HFFc6 (cell line): ENCODE data around the gene DUSP8. TPM values are rescaled to one million over a fixed set of nuclear protein-coding genes. Genes with fewer than 3 reads are reported as not detected.
"Not testable (repeated sequence)": the region's sequence is repeated elsewhere in the genome, so short reads cannot be mapped to it uniquely, and the experiment has no call there.

Source experiments
- DNase-seq: peaks from one replicate; pipeline ENCODE4 v3.0.0-alpha.2; 2018
- H3K27ac Mint-ChIP-seq: 2 replicates; pipeline ENCODE4 v1.8.0; 2020; ENCODE audit warnings: mild to moderate bottlenecking, mixed read lengths
- H3K27me3 Mint-ChIP-seq: 2 replicates; pipeline ENCODE4 v1.8.0; 2021; ENCODE audit warnings: mild to moderate bottlenecking, moderate library complexity, mixed read lengths; ENCODE audit not compliant: insufficient read depth
- H3K36me3 Mint-ChIP-seq: 2 replicates; pipeline ENCODE4 v1.8.0; 2021; ENCODE audit warnings: low read depth, mixed read lengths
- H3K4me1 Mint-ChIP-seq: 2 replicates; pipeline ENCODE4 v1.8.0; 2020; ENCODE audit warnings: low read depth, mixed read lengths
- H3K4me3 Mint-ChIP-seq: 2 replicates; pipeline ENCODE4 v1.8.0; 2020; ENCODE audit warnings: mild to moderate bottlenecking, moderate library complexity, mixed read lengths
- H3K9me3 Mint-ChIP-seq: 2 replicates; pipeline ENCODE4 v1.8.0; 2020; ENCODE audit warnings: mild to moderate bottlenecking, mixed read lengths
- total RNA-seq, 6 experiments: library from RNA; stranded (reverse); fragmentation: NEBNext Ultra II Directional; extraction: Animal tissue kit (Norgen Biotek cat#: 25700); gene quantifications; 2 replicates in 1 of 6; 3 replicates in 5 of 6; pipeline ENCODE4 v1.2.3, GENCODE V29; 2021
- TF ChIP-seq, protein P1 (sequence below): fragments of 200-600 bp; sonication (generic); IDR thresholded peaks from 2 replicates; pipeline ENCODE4 v1.5.0; 2021; ENCODE audit warnings: antibody characterized with exemption, mild to moderate bottlenecking

The DUSP8 gene
- total RNA-seq, 6 experiments from 2014 or later: 0.38 to 1.6 (median 0.81) TPM

DNA sequence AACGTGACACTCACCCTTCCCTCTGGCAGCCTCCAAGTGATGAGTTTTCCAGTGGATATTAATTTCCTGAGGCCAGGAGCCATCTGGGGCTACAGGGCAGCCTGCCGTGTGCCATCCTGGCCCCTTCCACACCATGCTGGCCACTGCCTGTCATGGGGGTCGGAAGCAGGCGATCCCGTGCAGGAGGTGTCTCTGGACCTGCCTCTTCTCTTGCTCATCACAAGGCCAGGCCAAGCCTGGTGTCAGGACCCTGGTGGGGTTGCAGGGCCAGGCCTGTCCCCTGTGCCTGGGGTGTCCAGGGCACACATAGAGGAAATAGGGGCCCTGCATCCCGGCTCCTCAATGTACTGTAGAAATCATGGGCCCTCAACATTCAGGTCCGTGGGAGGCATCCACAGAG is 32.6 kb upstream of the DUSP8 start:
- Mint-ChIP-seq H3K4me1 (no peaks in the 10 kb centered on the region), H3K36me3 (no peaks in the 10 kb centered on the region), H3K4me3 (no peak overlapping the region), H3K27ac (no peak overlapping the region), H3K9me3 (no peaks in the 10 kb centered on the region), H3K27me3 (peaks cover 41% of the 10 kb centered on the region)
- TF ChIP-seq, protein P1, sequence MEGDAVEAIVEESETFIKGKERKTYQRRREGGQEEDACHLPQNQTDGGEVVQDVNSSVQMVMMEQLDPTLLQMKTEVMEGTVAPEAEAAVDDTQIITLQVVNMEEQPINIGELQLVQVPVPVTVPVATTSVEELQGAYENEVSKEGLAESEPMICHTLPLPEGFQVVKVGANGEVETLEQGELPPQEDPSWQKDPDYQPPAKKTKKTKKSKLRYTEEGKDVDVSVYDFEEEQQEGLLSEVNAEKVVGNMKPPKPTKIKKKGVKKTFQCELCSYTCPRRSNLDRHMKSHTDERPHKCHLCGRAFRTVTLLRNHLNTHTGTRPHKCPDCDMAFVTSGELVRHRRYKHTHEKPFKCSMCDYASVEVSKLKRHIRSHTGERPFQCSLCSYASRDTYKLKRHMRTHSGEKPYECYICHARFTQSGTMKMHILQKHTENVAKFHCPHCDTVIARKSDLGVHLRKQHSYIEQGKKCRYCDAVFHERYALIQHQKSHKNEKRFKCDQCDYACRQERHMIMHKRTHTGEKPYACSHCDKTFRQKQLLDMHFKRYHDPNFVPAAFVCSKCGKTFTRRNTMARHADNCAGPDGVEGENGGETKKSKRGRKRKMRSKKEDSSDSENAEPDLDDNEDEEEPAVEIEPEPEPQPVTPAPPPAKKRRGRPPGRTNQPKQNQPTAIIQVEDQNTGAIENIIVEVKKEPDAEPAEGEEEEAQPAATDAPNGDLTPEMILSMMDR: no peak
- DNase-seq: no peak

- Mint-ChIP-seq H3K4me3 (no peak overlapping the region), H3K27me3 (peaks cover 41% of the 10 kb centered on the region), H3K36me3 (no peaks in the 10 kb centered on the region), H3K4me1 (peaks cover under 1% of the 10 kb centered on the region), H3K9me3 (no peaks in the 10 kb centered on the region), H3K27ac (no peak overlapping the region)
- no peak for DNase-seq
- TF ChIP-seq, protein P1: no peak
Measured at GRCh38 chr11:1604181-1604580, 32.1 kb upstream of the DUSP8 start.

DNA sequence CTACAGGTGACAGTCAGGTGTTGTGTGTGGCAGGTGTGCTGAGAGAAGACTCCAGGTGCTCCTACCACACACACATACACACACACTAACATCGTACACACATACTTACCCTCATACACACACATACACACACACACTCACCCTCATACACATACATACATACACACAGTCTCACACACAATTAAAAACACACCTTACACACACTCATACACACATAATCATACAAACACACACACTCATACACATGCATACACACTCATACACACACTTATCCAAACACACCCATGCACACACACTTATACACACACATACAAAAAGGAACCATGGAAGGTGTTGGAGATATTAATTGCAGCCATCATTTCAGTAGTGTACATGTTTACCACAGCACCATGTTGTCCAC is 31.6 kb upstream of the DUSP8 start:
- Mint-ChIP-seq H3K36me3 (no peaks in the 10 kb centered on the region), H3K27me3 (peaks cover 38% of the 10 kb centered on the region), H3K27ac (no peak overlapping the region), H3K4me3 (no peak overlapping the region), H3K9me3 (no peaks in the 10 kb centered on the region), H3K4me1 (peaks cover 6% of the 10 kb centered on the region)
- no peak for DNase-seq
- TF ChIP-seq, protein P1: no peak

GRCh38 chr11:1601663-1602062 is 29.6 kb upstream of the DUSP8 start:
- not testable (repeated sequence) for H3K4me3 Mint-ChIP-seq, H3K36me3 Mint-ChIP-seq, H3K9me3 Mint-ChIP-seq, H3K4me1 Mint-ChIP-seq, DNase-seq, H3K27ac Mint-ChIP-seq
- peaks cover 36% of the 10 kb centered on the region for H3K27me3 Mint-ChIP-seq

DNA sequence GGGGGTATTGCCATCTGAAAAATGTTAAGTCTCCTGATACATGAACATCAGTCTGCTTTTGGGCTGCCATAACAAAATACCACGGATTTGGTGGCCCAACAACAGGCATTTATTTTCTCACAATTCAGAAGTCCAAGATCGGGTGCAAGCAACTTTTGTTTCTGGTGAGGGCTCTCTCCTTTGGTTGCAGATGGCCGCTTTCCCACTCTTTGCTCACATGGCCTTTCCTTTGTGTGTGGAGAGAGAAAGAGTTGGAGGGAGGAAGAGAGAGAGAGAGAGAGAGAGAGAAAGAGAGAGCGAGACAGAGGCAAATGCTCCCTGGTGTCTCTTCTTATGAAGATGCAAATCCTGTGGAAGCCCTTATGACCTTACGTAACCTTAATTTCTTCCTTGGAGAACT is 28.6 kb upstream of the DUSP8 start:
- Mint-ChIP-seq H3K27me3 (peaks cover 38% of the 10 kb centered on the region), H3K27ac (no peak overlapping the region), H3K9me3 (no peaks in the 10 kb centered on the region), H3K4me3 (no peak overlapping the region), H3K36me3 (no peaks in the 10 kb centered on the region), H3K4me1 (peaks cover 10% of the 10 kb centered on the region)
- no peak for DNase-seq
- TF ChIP-seq, protein P1: no peak

DNA sequence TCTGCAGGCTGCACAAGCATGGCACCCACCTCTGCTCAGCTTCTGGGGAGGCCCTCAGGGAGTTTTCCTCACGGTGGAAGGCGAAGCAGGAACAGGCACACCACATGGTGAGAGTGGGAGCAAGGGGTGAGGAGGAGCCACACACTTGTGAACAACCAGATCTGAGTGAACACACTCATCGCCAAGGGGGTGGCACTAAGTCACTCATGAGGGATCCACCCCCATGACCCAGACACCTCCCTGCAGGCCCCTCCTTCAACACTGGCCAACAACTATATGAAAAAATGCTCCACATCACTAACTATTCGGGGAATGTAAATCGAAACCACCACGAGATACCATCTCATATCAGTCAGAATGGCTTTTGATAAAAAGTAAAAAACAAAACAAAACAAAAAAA is 26.7 kb upstream of the DUSP8 start:
- TF ChIP-seq, protein P1: no peak
- Mint-ChIP-seq H3K4me3 (0 out of 2 replicates have a peak overlapping the region, but pooled peaks have one; percentile 18), H3K27me3 (peaks cover 45% of the 10 kb centered on the region), H3K27ac (no peak overlapping the region), H3K9me3 (no peaks in the 10 kb centered on the region), H3K4me1 (peaks cover 10% of the 10 kb centered on the region), H3K36me3 (no peaks in the 10 kb centered on the region)
- DNase-seq: peak; percentile 36

DNA sequence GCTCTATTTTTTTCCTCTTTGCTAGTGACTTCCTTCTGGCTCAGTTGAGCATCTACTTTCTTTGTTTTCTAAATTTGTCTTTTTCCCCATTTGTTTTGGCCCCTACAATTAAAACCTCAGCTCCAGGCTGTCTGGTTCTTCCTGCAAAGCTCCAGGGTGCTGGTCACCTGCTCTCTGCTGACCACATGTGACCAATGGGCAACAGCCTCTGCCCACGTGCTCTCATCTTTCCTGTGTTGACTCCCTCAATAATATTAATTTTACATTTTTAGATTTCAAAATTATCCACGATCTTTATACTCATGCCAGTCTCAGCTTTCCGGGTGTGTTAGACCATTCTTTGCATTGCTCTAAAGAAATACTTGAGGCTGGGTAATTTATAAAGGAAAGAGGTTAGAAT is 26.3 kb upstream of the DUSP8 start:
- Mint-ChIP-seq H3K27me3 (peaks cover 49% of the 10 kb centered on the region), H3K4me3 (0 out of 2 replicates have a peak overlapping the region, but pooled peaks have one; percentile 18)
- H3K4me1 Mint-ChIP-seq, H3K36me3 Mint-ChIP-seq, H3K27ac Mint-ChIP-seq, H3K9me3 Mint-ChIP-seq, DNase-seq: not testable (repeated sequence)
